HepG2 (cell line): ENCODE measurements around the gene ITGA2. TPM values are rescaled to one million over a fixed set of nuclear protein-coding genes. Genes with fewer than 3 reads are reported as not detected.

Experiments
- ATF1 ChIP-seq: IDR thresholded peaks from 2 replicates; pipeline ENCODE4 v1.6.1; 2016; ENCODE audit warnings: mild to moderate bottlenecking, control low read depth
- CC2D1A ChIP-seq: sonication (generic); formaldehyde crosslinking; IDR thresholded peaks from 2 replicates; pipeline ENCODE4 v1.8.1; 2023; ENCODE audit warnings: mild to moderate bottlenecking, missing genetic modification reagents
- CTCF ChIP-seq: sonication (generic); formaldehyde crosslinking; IDR thresholded peaks from 2 replicates; pipeline ENCODE4 v1.5.0; 2020; ENCODE audit warnings: mild to moderate bottlenecking, missing genetic modification reagents, moderate library complexity
- FOXP1 ChIP-seq, 2 experiments: fragments of 450-650 bp in 1 of 2; IDR thresholded peaks; 2 replicates each; pipeline ENCODE4 v1.6.1; 2017 to 2018; ENCODE audit warnings: antibody characterized with exemption in 1 of 2
- GATAD2A ChIP-seq: IDR thresholded peaks from 2 replicates; pipeline ENCODE4 v1.6.1; 2016
- HOMEZ ChIP-seq: IDR thresholded peaks from 2 replicates; pipeline ENCODE4 v1.6.1; 2016; ENCODE audit warnings: low read depth
- IRF2 ChIP-seq: IDR thresholded peaks from 2 replicates; pipeline ENCODE4 v1.6.1; 2018; ENCODE audit warnings: missing genetic modification reagents, missing compliant biosample characterization
- IRF9 ChIP-seq: sonication (generic); formaldehyde crosslinking; IDR thresholded peaks from 2 replicates; pipeline ENCODE4 v1.8.0; 2022; ENCODE audit warnings: missing genetic modification reagents, mild to moderate bottlenecking, borderline replicate concordance
- MED1 ChIP-seq: sonication (generic); formaldehyde crosslinking; IDR thresholded peaks from 2 replicates; pipeline ENCODE4 v1.4.0; 2020; ENCODE audit warnings: missing genetic modification reagents
- POLR2G ChIP-seq: fragments of 200-400 bp; formaldehyde crosslinking; IDR thresholded peaks from 2 replicates; pipeline ENCODE4 v1.6.1; 2018; ENCODE audit warnings: mild to moderate bottlenecking, low read depth, low read length, moderate library complexity
- SCMH1 ChIP-seq: sonication (generic); formaldehyde crosslinking; IDR thresholded peaks from 2 replicates; pipeline ENCODE4 v1.9.0; 2021; ENCODE audit warnings: missing genetic modification reagents, mild to moderate bottlenecking, borderline replicate concordance
- SMC3 ChIP-seq: IDR thresholded peaks from 2 replicates; pipeline ENCODE4 v1.6.1; 2011; ENCODE audit warnings: low read length, improper control_type of control experiment
- ZNF292 ChIP-seq: sonication (generic); formaldehyde crosslinking; IDR thresholded peaks from 2 replicates; pipeline ENCODE4 v1.8.1; 2022; ENCODE audit warnings: mild to moderate bottlenecking, low read depth, missing genetic modification reagents, borderline replicate concordance
- ZNF770 ChIP-seq: sonication (generic); formaldehyde crosslinking; IDR thresholded peaks from 2 replicates; pipeline ENCODE4 v1.5.0; 2020; ENCODE audit warnings: mild to moderate bottlenecking, missing genetic modification reagents
- polyA plus RNA-seq, 8 experiments: library from polyadenylated mRNA; depleted of rRNA in 3 of 8; stranded (reverse) in 7 of 8; unstranded in 1 of 8; fragments of >200 nt; fragmentation: Illumina TruSeq in 4 of 8; extraction: Trizol in 4 of 8; gene quantifications; 2 replicates each; pipeline versions ENCODE4 v1.2.1 to v1.2.3, GENCODE V29; 2011 to 2016; ENCODE audit warnings: low read depth in 4 of 8, missing spikeins in 1 of 8, mixed read lengths in 1 of 8; ENCODE audit not compliant: insufficient read depth in 1 of 8
- total RNA-seq, 5 experiments: library from RNA; depleted of rRNA; stranded (reverse); fragments of >200 nt; fragmentation: Illumina TruSeq; extraction: Trizol; gene quantifications; 2 replicates each; pipeline ENCODE4 v1.2.3, GENCODE V29; 2016; ENCODE audit warnings: low read depth in 1 of 5
- TF ChIP-seq, protein P1 (sequence below), 2 experiments: sonication (generic) in 1 of 2; formaldehyde crosslinking in 1 of 2; IDR thresholded peaks; 2 replicates each; pipeline versions ENCODE4 v1.4.0 to v1.6.1; 2016 to 2020; ENCODE audit warnings: borderline replicate concordance in 1 of 2, low read depth in 1 of 2, mild to moderate bottlenecking in 1 of 2, missing genetic modification reagents in 1 of 2
- TF ChIP-seq, protein P2 (sequence below): IDR thresholded peaks from 2 replicates; pipeline ENCODE4 v1.6.1; 2016; ENCODE audit warnings: missing compliant biosample characterization, missing genetic modification reagents, borderline replicate concordance

Gene ITGA2
- total and polyA plus RNA-seq, 2 of the 13 experiments (the other 11 are each of a cell fraction or from before 2014, with no cell fraction given), result 15.8 to 58.3 TPM

GRCh38 chr5:53001541-53001940 lies 12.4 kb downstream of the ITGA2 start (continued):
- TF ChIP-seq, protein P1, sequence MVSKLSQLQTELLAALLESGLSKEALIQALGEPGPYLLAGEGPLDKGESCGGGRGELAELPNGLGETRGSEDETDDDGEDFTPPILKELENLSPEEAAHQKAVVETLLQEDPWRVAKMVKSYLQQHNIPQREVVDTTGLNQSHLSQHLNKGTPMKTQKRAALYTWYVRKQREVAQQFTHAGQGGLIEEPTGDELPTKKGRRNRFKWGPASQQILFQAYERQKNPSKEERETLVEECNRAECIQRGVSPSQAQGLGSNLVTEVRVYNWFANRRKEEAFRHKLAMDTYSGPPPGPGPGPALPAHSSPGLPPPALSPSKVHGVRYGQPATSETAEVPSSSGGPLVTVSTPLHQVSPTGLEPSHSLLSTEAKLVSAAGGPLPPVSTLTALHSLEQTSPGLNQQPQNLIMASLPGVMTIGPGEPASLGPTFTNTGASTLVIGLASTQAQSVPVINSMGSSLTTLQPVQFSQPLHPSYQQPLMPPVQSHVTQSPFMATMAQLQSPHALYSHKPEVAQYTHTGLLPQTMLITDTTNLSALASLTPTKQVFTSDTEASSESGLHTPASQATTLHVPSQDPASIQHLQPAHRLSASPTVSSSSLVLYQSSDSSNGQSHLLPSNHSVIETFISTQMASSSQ (IDR thresholded peaks at IDR 0.05; ENCODE audit: low read depth), result 0 out of 2 replicates have a peak, but pooled peaks have one; percentile 24
- TF ChIP-seq, protein P1 (CRISPR knock-in tag; IDR thresholded peaks at IDR 0.05; ENCODE audit: borderline replicate concordance), result no peak; the same call in 1 of the 2 replicates
- TF ChIP-seq MED1, result peak; percentile 92
- peak; percentile 23; the same call in 1 of the 2 replicates for TF ChIP-seq ZNF770 (CRISPR knock-in tag)
- TF ChIP-seq, protein P2, sequence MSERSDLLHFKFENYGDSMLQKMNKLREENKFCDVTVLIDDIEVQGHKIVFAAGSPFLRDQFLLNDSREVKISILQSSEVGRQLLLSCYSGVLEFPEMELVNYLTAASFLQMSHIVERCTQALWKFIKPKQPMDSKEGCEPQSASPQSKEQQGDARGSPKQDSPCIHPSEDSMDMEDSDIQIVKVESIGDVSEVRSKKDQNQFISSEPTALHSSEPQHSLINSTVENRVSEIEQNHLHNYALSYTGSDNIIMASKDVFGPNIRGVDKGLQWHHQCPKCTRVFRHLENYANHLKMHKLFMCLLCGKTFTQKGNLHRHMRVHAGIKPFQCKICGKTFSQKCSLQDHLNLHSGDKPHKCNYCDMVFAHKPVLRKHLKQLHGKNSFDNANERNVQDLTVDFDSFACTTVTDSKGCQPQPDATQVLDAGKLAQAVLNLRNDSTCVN, result no peak
- no peak for TF ChIP-seq IRF9
- peak; percentile 87 for TF ChIP-seq GATAD2A (CRISPR knock-in tag)
- no peak for TF ChIP-seq SCMH1 (CRISPR knock-in tag)
- TF ChIP-seq CC2D1A (CRISPR knock-in tag), result no peak
- TF ChIP-seq IRF2 (CRISPR knock-in tag), result peak; percentile 63; the same call in 1 of the 2 replicates
- no peak for TF ChIP-seq FOXP1 (IDR thresholded peaks at IDR 0.05)
- TF ChIP-seq FOXP1 (CRISPR knock-in tag; IDR thresholded peaks at IDR 0.05), result peak; percentile 39; the same call in 1 of the 2 replicates
- 0 out of 2 replicates have a peak, but pooled peaks have one; percentile 25 for TF ChIP-seq POLR2G
- TF ChIP-seq ATF1 (CRISPR knock-in tag), result no peak
- no peak for TF ChIP-seq ZNF292 (CRISPR knock-in tag)
- TF ChIP-seq SMC3, result no peak
- TF ChIP-seq HOMEZ (CRISPR knock-in tag), result peak; percentile 18; the same call in 1 of the 2 replicates
- TF ChIP-seq CTCF, result no peak
